GM19452 (cell line): ENCODE results near the gene EXOC4.

ENCODE experiments used
- ATAC-seq: cut with Tn5 transposase; IDR thresholded peaks from one replicate; pipeline ENCODE4 v1.9.1; 2021; ENCODE audit not compliant: unreplicated experiment

Gene EXOC4

GRCh38 chr7:133481676-133482075 is 228.8 kb downstream of the EXOC4 start:
- ATAC-seq = no peak

GRCh38 chr7:133482599-133482998 is 229.7 kb downstream of the EXOC4 start:
- ATAC-seq = no peak

GRCh38 chr7:133484086-133484485 is 231.2 kb downstream of the EXOC4 start:
- no peak for ATAC-seq

DNA sequence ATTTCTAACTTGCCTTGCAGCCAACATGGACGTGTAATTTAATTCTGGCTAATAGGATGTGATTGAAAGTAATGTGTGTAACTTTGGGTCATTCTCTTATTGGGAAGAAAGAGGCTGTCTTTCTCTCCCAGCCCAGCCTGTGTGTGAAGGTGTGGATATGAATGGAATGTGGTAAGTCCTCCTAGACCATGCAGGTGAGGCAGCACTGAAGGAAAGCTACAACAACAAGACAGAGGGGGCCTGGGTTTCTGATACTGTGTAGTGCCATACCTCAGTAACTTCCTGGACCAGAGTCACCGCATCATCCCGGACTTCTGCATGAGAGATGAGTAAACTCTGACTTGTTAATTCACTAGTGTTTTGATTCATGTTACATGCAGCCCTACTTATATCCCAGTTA is 237.0 kb downstream of the EXOC4 start:
- no peak for ATAC-seq

DNA sequence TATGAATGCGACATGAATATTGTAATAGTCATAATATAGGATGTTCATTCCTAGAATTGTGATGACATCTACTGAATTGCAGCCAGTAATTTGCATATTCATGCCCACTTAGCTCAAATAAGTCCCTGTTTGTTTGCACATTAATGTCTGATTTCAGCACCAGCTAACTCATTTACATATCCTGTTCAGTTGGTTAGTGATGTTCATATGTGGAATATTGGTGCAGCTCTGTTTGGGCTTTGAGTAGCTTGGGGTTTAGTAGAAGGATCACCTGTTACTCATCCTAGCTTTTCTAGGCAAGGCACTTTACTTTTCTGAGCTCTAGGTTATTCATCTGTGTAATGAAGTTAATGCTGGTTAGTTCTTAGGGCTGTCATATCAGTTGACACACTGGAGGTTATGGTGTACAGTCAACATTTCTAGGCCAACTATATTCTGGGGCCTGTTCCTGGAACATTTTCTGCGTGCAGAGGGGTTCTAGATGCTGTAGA is 238.4 kb downstream of the EXOC4 start:
- ATAC-seq = no peak

- no peak for ATAC-seq
Observed at GRCh38 chr7:133491846-133492652, 239.2 kb downstream of the EXOC4 start.

DNA sequence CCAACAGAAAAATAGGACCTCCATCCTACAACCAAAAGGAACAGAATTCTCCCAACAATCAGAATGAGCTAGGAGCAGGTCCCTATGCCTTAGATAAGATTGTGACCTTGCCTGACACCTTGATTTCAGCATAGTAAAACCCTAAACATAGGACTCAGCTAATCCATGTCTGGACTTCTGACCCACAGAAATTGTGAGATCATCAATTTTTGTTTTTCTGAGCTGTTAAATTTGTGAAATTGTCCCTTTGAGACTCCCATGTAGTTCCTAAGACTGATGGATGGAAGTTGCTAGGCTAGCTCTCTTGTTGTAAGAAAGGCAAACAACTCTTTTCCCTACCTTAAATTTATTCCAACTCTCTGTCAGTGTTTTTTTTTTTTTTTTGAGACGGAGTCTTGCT is 244.2 kb downstream of the EXOC4 start:
- ATAC-seq = no peak

DNA sequence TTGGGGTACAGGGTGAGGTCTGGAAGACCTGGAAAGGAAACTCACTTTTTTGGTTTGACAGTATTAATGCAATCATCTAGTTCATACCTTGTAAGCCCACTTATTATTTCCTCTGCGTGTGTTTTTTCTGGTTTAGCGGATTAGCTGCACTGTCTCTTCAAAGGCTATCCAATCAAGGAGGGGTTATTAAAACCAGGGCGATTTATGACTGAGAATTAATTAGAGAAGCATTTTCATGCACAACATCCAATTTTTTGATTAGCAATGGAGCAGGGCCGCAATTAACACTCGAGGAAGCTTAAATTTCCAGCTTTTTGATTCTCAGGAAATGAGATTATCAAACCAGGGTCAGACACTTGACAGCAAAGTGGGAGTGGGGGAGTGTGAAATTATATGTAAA is 248.9 kb downstream of the EXOC4 start:
- no peak for ATAC-seq

GRCh38 chr7:133502498-133502897 is 249.6 kb downstream of the EXOC4 start:
- ATAC-seq = no peak

GRCh38 chr7:133502972-133503371 is 250.1 kb downstream of the EXOC4 start:
- ATAC-seq = no peak

DNA sequence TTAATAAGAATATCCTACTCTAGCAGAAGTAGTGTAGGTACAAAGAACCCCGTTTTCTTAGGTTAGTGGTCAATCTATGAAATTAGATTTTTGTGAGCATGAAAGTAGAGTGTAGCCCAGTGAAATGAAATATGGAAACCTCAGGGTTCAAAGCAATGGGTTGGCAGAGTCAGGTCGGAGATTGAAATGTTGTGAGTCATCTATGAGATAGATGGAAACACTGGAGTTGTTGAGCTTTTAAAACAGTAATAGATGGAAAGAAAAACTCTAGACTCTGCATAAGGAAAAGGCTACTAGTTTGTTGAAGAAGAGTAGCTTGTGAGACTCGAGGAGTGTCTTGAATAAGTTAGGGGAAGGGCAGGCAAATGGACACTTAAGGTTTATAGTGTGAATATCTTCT is 251.9 kb downstream of the EXOC4 start:
- no peak for ATAC-seq

- no peak for ATAC-seq
Observed at GRCh38 chr7:133509822-133510221, 256.9 kb downstream of the EXOC4 start.

- ATAC-seq = no peak
Observed at GRCh38 chr7:133510326-133511055, 257.6 kb downstream of the EXOC4 start.

DNA sequence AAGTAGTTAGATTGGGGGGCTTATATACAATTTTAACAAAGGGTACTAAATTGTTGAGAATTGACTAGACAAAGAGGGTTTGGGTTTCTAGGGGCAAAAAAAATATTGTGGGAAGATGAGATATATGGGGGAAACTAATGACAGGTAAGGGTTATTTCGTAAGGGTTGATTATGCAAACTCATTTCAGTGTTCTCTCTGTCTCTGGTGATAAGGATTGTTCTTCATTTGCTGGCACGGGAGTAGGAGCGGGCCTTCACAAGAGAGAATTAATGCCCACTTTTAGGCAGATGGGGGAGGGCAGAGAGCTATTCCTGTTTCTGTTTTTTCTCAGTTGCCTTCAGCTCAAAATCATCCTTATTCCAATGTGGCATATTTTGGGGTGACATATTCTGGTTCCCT is 258.4 kb downstream of the EXOC4 start:
- no peak for ATAC-seq

DNA sequence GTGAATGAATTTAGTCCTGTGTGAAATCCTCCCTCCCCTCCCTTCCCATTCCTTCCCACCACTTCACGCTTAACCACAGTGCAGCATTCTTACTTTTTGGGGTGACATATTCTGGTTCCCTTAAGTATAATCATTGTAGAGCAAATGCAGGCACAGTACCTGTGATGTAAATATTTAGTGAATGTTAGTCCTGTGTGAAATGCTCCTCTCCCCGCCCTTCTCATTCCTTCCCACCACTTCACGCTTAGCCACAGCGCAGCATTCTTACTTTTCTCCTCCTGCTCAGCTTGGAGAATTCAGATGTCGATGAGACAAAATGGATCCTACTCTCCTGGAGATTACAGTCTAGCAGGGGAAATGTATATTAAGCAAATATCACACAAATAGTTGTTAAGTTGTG is 258.8 kb downstream of the EXOC4 start:
- no peak for ATAC-seq

- ATAC-seq = no peak
Observed at GRCh38 chr7:133512560-133512959, 259.7 kb downstream of the EXOC4 start.

DNA sequence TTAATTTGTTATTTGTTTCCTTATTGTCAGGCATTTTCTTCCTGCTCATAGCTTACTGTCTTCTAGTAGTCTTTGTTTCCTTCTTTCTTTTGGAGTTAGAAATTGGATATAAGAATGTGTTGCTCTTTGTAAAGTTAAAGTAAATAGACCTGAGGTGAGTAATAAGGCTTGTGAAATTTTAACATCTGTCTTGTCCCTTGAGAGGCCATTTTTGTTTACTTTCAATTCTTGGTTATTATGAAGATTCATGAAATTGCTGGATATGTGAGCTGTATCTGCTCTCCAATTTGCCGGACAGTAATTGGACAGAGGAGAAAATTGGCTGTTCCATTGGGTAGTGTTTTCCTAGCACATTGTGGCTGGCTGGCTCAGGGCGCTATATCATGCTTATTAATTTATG is 260.7 kb downstream of the EXOC4 start:
- ATAC-seq = no peak

GRCh38 chr7:133514551-133514950 is 261.7 kb downstream of the EXOC4 start:
- ATAC-seq = no peak

GRCh38 chr7:133517766-133518165 is 264.9 kb downstream of the EXOC4 start:
- ATAC-seq = no peak

DNA sequence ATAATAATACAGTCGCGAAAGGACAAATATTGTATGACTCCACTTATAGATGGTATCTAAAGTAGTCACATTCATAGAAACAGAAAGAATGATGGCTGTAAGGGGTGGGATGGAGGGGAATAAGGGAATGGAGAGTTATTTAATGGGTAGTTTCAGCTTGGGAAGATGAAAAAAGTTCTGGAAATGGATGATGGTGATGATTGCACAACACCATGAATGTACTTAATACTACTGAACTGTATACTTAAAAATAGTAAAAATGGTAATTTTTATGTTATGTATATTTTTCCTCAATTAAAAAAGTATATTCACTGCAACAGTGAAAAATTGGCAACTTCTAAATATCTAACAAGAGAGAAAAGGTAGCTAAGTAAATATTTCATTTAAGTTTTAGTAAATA is 265.8 kb downstream of the EXOC4 start:
- no peak for ATAC-seq

DNA sequence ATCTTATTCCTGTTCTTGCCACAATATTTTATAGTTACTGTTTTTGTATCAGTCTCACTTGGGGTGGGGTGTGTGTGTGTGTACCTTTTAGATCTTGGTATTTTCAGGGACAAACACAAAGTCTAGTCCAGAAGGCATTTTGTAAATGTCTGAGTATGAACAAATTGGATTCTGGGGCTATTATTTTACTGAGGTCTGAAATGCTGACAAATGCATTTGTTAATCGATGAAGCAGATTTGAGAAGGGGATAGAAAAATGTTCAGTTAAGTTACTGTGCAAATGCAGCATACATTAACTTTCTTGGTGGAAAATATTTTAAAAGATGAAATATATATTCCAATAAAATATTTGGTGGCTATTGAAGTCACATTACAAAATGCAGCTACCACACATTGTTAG is 267.4 kb downstream of the EXOC4 start:
- no peak for ATAC-seq

DNA sequence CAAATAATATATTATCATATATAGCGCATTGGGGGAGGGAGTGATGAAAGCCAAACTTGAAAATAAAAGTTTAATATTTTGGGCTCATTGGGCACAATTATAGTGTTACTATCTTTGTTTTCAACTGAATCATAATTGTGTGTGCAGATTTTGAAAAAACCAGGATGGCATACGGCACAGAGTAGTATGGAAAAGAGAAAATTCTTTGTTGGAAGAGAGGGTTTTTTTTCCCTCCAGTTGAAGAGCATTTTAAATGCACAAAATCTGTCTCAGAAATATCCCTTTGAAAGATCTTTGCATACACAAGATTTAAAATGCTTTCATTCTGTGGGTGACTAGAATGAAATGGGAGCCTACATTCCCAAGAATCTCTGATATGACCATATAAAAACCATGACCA is 269.6 kb downstream of the EXOC4 start:
- no peak for ATAC-seq
